ENCODE results near the gene TGDS.
"Not testable (repeated sequence)": the region's sequence is repeated elsewhere in the genome, so short reads cannot be mapped to it uniquely, and the experiment has no call there.

TGDS gene

GRCh38 chr13:94595950-94596574, at the start of gene TGDS:
Gene TGDS, minus strand, starts transcription at chr13:94596152. Its CDS starts 16 bp downstream, at chr13:94596136.
- DNase-seq (ENCODE audit: low read depth, low spot score), result peak; percentile 61

GRCh38 chr13:94641409-94641941, 45.5 kb upstream of the TGDS start:
- DNase-seq (ENCODE audit: low read depth, low spot score), result peak; percentile 53

GRCh38 chr13:94640721-94641120, 44.8 kb upstream of the TGDS start:
- DNase-seq (ENCODE audit: low read depth, low spot score), result no peak

GRCh38 chr13:94637677-94638076, 41.7 kb upstream of the TGDS start:
- DNase-seq (ENCODE audit: low read depth, low spot score), result not testable (repeated sequence)

- DNase-seq (ENCODE audit: low read depth, low spot score), result no peak
Measured at GRCh38 chr13:94636942-94637578, 41.1 kb upstream of the TGDS start.

GRCh38 chr13:94636096-94636495, 40.1 kb upstream of the TGDS start:
- not testable (repeated sequence) for DNase-seq (ENCODE audit: low read depth, low spot score)

- no peak for DNase-seq (ENCODE audit: low read depth, low spot score)
Measured at GRCh38 chr13:94632226-94632980, 36.5 kb upstream of the TGDS start.

GRCh38 chr13:94630858-94631257, 34.9 kb upstream of the TGDS start:
- DNase-seq (ENCODE audit: low read depth, low spot score), result no peak

- DNase-seq (ENCODE audit: low read depth, low spot score), result no peak
Measured at GRCh38 chr13:94623316-94623715, 27.4 kb upstream of the TGDS start.

- DNase-seq (ENCODE audit: low read depth, low spot score), result no peak
Measured at GRCh38 chr13:94622344-94622743, 26.4 kb upstream of the TGDS start.

GRCh38 chr13:94620286-94620896, 24.4 kb upstream of the TGDS start:
- no peak for DNase-seq (ENCODE audit: low read depth, low spot score)

- DNase-seq (ENCODE audit: low read depth, low spot score), result no peak
Measured at GRCh38 chr13:94617389-94618000, 21.5 kb upstream of the TGDS start.

GRCh38 chr13:94613051-94613450, 17.1 kb upstream of the TGDS start:
- DNase-seq (ENCODE audit: low read depth, low spot score), result no peak

- DNase-seq (ENCODE audit: low read depth, low spot score), result no peak
Measured at GRCh38 chr13:94612050-94612449, 16.1 kb upstream of the TGDS start.

- no peak for DNase-seq (ENCODE audit: low read depth, low spot score)
Measured at GRCh38 chr13:94610475-94610874, 14.5 kb upstream of the TGDS start.

GRCh38 chr13:94609196-94609595, 13.2 kb upstream of the TGDS start:
- DNase-seq (ENCODE audit: low read depth, low spot score), result no peak

- DNase-seq (ENCODE audit: low read depth, low spot score), result no peak
Measured at GRCh38 chr13:94608586-94608985, 12.6 kb upstream of the TGDS start.

- no peak for DNase-seq (ENCODE audit: low read depth, low spot score)
Measured at GRCh38 chr13:94607939-94608338, 12.0 kb upstream of the TGDS start.

GRCh38 chr13:94607056-94607455, 11.1 kb upstream of the TGDS start:
- DNase-seq (ENCODE audit: low read depth, low spot score), result no peak

GRCh38 chr13:94602467-94602866, 6.5 kb upstream of the TGDS start:
- DNase-seq (ENCODE audit: low read depth, low spot score), result no peak

Data from smooth muscle cell of the brain vasculature (primary cell).